HEK293 (cell line): ENCODE data around the gene BUB3.

Source experiments
- ATF2 ChIP-seq: fragments of 450-650 bp; formaldehyde crosslinking; IDR thresholded peaks from 2 replicates; pipeline ENCODE4 v1.5.1; 2016; ENCODE audit warnings: missing biosample characterization, missing genetic modification characterization, low read depth
- GLIS1 ChIP-seq: fragments of 450-650 bp; formaldehyde crosslinking; IDR thresholded peaks from 2 replicates; pipeline ENCODE4 v1.5.1; 2016; ENCODE audit warnings: missing biosample characterization, missing genetic modification characterization
- HOXA7 ChIP-seq: sonication (generic); formaldehyde crosslinking; IDR thresholded peaks from 2 replicates; pipeline ENCODE4 v1.8.1; 2022; ENCODE audit warnings: missing genetic modification reagents, borderline replicate concordance
- KLF9 ChIP-seq: fragments of 450-650 bp; formaldehyde crosslinking; IDR thresholded peaks from 2 replicates; pipeline ENCODE4 v1.5.1; 2016; ENCODE audit warnings: missing biosample characterization, missing genetic modification characterization, low read depth
- PRDM10 ChIP-seq: fragments of 450-650 bp; formaldehyde crosslinking; IDR thresholded peaks from 2 replicates; pipeline ENCODE4 v1.5.1; 2016; ENCODE audit warnings: missing biosample characterization, missing genetic modification characterization
- RBAK ChIP-seq: fragments of 450-650 bp; formaldehyde crosslinking; IDR thresholded peaks from 2 replicates; pipeline ENCODE4 v1.5.1; 2016; ENCODE audit warnings: missing biosample characterization, missing genetic modification characterization
- REST ChIP-seq: fragments of 450-650 bp; formaldehyde crosslinking; IDR thresholded peaks from 2 replicates; pipeline ENCODE4 v1.5.1; 2016; ENCODE audit warnings: missing biosample characterization, missing genetic modification characterization
- SP7 ChIP-seq: fragments of 450-650 bp; formaldehyde crosslinking; IDR thresholded peaks from 2 replicates; pipeline ENCODE4 v1.5.1; 2016; ENCODE audit warnings: missing biosample characterization, missing genetic modification characterization
- ZBTB1 ChIP-seq: fragments of 450-650 bp; formaldehyde crosslinking; IDR thresholded peaks from 2 replicates; pipeline ENCODE4 v1.5.1; 2016; ENCODE audit warnings: missing biosample characterization, missing genetic modification characterization
- ZBTB11 ChIP-seq: fragments of 450-650 bp; formaldehyde crosslinking; conservative IDR thresholded peaks from 2 replicates; pipeline ENCODE4 v1.5.1; 2016; ENCODE audit warnings: low read depth, missing biosample characterization, missing genetic modification characterization
- ZFP37 ChIP-seq: fragments of 450-650 bp; formaldehyde crosslinking; IDR thresholded peaks from 2 replicates; pipeline ENCODE4 v1.5.1; 2016; ENCODE audit warnings: missing biosample characterization, missing genetic modification characterization
- ZNF112 ChIP-seq: fragments of 450-650 bp; formaldehyde crosslinking; IDR thresholded peaks from 2 replicates; pipeline ENCODE4 v1.5.0; 2017; ENCODE audit warnings: missing biosample characterization, missing genetic modification characterization
- ZNF146 ChIP-seq: fragments of 450-650 bp; formaldehyde crosslinking; IDR thresholded peaks from 2 replicates; pipeline ENCODE4 v1.5.1; 2016; ENCODE audit warnings: missing biosample characterization, missing genetic modification characterization
- ZNF223 ChIP-seq: fragments of 450-650 bp; formaldehyde crosslinking; IDR thresholded peaks from 2 replicates; pipeline ENCODE4 v1.5.1; 2016; ENCODE audit warnings: missing biosample characterization, missing genetic modification characterization
- ZNF335 ChIP-seq: fragments of 450-650 bp; formaldehyde crosslinking; conservative IDR thresholded peaks from 2 replicates; pipeline ENCODE4 v1.5.1; 2016; ENCODE audit warnings: missing biosample characterization, missing genetic modification characterization
- ZNF513 ChIP-seq: fragments of 450-650 bp; IDR thresholded peaks from 2 replicates; pipeline ENCODE4 v1.5.1; 2018; ENCODE audit warnings: missing biosample characterization, missing genetic modification characterization
- ZNF548 ChIP-seq: fragments of 450-650 bp; formaldehyde crosslinking; IDR thresholded peaks from 2 replicates; pipeline ENCODE4 v1.5.1; 2016; ENCODE audit warnings: missing biosample characterization, missing genetic modification characterization
- ZNF629 ChIP-seq: fragments of 450-650 bp; formaldehyde crosslinking; IDR thresholded peaks from 2 replicates; pipeline ENCODE4 v1.5.1; 2017; ENCODE audit warnings: missing biosample characterization, missing genetic modification characterization
- ZNF692 ChIP-seq: fragments of 450-650 bp; formaldehyde crosslinking; IDR thresholded peaks from 2 replicates; pipeline ENCODE4 v1.5.1; 2016; ENCODE audit warnings: missing biosample characterization, missing genetic modification characterization

Gene BUB3

GRCh38 chr10:123154092-123154710, at the start of gene BUB3 (continued):
- TF ChIP-seq ZNF692 (tag by site-specific recombination) (no peak), REST (tag by site-specific recombination) (no peak), KLF9 (peak; percentile 38; the same call in 1 of the 2 replicates), HOXA7 (CRISPR knock-in tag) (no peak), ZNF513 (tag by site-specific recombination) (no peak), ZNF146 (tag by site-specific recombination) (no peak), ZNF335 (peak; percentile 91), ZBTB11 (tag by site-specific recombination) (peak; percentile 77), PRDM10 (tag by site-specific recombination) (no peak), ATF2 (no peak), RBAK (no peak), ZFP37 (tag by site-specific recombination) (no peak; the same call in 1 of the 2 replicates), ZBTB1 (tag by site-specific recombination) (no peak), GLIS1 (tag by site-specific recombination) (no peak), ZNF223 (tag by site-specific recombination) (no peak), ZNF629 (tag by site-specific recombination) (peak; percentile 61), ZNF548 (tag by site-specific recombination) (no peak), ZNF112 (tag by site-specific recombination) (no peak), SP7 (tag by site-specific recombination) (peak; percentile 69; the same call in 1 of the 2 replicates)
